GM21381 (cell line): ENCODE results near the gene TEKT2.

Experiments
- ATAC-seq: cut with Tn5 transposase; IDR thresholded peaks from one replicate; pipeline ENCODE4 v1.9.1; 2021; ENCODE audit warnings: mild to moderate bottlenecking, moderate library complexity; ENCODE audit not compliant: unreplicated experiment

Gene TEKT2

DNA sequence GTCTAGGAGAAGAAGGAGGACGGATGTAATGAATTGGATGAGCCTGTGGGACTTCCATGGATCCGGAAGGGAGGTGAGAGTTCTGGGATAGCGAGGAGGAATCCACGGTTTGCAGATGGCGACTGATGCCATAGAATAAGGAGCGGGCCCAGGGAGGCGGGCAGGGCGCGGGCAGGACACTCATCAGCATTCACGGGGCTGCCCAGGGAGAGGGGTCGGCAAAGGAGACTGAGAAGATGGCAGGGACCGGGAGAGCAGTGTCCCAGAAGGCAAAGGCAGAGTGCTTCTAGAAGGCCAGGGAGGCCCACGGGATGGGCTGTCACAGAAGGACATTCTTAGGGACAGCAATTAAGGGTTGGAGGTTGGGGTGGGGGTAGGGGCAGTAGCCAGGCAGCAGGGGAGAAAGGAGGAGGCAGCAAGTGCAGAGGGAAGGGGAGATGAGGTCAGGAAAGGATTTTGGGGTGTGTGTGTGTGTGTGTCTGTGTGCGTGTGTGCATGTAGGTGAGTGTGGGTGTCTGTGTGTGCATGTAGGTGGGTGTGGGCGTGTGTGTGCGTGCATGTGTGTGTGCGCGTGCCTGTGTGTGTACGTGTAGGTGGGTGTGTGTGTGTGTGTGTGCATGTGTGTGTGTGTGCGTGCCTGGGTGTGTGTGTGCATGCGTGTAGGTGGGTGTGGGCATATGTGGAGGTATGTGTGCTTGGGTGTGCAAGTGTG lies 42.3 kb downstream of the TEKT2 start:
- no peak for ATAC-seq

GRCh38 chr1:36126797-36127500 lies 43.1 kb downstream of the TEKT2 start:
- no peak for ATAC-seq

DNA sequence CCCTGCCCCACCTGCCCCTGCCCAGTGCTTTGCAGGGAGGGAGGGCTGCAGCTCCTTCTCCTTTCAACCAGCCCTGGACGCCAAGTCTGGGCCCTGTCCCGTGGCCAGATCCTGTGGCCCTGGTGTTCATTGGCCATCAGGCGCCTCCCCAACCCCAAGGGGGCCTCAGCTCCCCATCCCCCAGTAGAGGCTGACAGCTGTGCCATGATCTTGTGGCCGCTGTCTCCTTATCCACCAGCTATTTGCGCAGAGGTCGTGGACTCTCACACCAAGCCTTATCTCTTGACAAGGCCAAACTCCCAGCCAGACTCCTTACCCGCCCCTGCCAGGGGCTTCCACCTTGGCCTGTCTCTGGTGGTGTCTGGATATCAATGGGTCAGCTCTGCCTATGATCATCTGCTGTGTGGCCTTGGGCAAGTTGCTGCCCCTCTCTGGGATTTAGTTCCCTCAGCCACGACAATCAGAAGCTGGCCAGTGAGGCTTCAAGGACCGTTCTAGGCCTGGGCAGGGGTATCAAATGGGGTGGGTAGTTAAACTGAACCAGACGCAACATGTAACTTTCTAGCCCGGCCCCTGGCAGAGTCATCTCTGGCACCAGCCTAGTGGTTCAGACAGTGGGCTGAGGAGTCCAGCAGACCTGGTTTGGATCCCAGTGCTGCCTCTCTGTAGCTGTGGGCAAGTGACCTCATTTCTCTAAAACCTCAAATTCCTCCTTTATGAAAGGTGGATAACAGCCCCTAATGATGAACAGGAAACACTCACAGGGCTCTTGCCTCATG lies 44.4 kb downstream of the TEKT2 start:
- no peak for ATAC-seq

GRCh38 chr1:36128905-36129206 lies 45.0 kb downstream of the TEKT2 start:
- no peak for ATAC-seq

GRCh38 chr1:36132029-36132428 lies 48.1 kb downstream of the TEKT2 start:
- ATAC-seq = no peak

- no peak for ATAC-seq
Measured at GRCh38 chr1:36133484-36133883, 49.6 kb downstream of the TEKT2 start.

DNA sequence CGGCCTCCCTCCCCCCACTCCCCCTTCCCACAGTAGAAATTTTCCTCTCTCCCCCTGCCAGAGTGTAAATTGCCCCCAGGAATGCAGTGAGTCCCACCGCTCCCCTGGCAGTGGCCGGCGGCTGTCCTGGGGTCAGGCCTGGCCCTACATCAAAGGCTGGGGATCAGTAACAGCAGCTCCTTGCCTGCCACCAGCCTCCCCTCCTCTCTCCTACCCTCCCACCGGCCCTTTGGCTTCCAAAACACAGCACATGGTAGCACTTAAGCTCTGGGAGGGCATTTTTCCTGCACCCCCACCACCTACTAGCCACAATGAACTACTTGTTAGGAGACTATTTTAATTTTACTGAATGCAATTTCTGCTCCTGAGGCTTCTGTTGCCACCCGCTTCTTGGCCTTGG lies 50.1 kb downstream of the TEKT2 start:
- no peak for ATAC-seq

GRCh38 chr1:36134505-36135329 lies 50.8 kb downstream of the TEKT2 start:
- ATAC-seq = no peak

GRCh38 chr1:36135330-36135667 lies 51.4 kb downstream of the TEKT2 start:
- ATAC-seq = no peak

GRCh38 chr1:36135796-36136195 lies 51.9 kb downstream of the TEKT2 start:
- ATAC-seq = no peak

- ATAC-seq = no peak
Measured at GRCh38 chr1:36136535-36136934, 52.6 kb downstream of the TEKT2 start.

DNA sequence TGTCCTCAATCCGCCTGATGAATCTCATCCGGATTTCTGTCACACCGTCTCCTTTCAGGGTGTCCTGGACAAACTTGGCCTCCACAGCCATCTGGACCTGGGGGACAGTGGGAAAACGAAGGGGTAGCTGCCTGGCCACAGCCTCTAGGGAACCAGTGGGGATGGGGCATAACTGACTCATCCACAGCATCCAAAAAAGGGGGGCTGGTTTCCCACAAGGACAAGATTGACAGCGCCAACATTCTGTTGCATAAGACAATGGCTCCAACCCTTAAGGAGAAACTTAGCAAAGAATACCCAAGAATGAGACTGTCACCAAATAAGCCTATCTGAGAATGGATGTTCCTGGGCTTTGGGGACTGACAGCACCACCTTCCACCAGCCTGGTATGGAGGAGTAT lies 53.3 kb downstream of the TEKT2 start:
- no peak for ATAC-seq

DNA sequence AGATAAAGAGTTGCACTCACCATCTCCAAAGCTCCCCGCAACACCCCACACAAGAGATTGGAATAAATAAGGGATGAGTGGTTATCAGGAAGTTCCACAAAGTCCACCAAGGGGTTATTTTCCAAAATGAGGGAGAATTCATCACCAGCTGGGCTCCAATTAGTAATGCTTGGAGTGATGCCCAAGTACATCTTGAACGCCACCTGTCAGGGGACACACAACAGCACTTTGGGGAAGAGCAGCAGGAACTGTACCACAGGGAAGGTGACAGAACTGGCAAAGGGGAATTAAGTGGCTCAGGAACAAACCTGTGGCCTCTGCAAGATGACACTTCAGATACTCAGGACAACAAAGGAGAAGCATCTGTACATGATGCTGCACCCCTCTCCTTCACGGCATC lies 53.9 kb downstream of the TEKT2 start:
- no peak for ATAC-seq
